Stimulated activated CD4-positive, alpha-beta T cell treated with anti-CD3 and anti-CD28 coated beads, Interleukin-4, amount 100 ng/mL, for 4 hours (primary cell): ENCODE results near the gene RFNG.

Experiments used
- DNase-seq, 2 experiments: peaks; one replicate each; pipeline ENCODE4 v3.0.0-alpha.2; 2020

The RFNG gene

DNA sequence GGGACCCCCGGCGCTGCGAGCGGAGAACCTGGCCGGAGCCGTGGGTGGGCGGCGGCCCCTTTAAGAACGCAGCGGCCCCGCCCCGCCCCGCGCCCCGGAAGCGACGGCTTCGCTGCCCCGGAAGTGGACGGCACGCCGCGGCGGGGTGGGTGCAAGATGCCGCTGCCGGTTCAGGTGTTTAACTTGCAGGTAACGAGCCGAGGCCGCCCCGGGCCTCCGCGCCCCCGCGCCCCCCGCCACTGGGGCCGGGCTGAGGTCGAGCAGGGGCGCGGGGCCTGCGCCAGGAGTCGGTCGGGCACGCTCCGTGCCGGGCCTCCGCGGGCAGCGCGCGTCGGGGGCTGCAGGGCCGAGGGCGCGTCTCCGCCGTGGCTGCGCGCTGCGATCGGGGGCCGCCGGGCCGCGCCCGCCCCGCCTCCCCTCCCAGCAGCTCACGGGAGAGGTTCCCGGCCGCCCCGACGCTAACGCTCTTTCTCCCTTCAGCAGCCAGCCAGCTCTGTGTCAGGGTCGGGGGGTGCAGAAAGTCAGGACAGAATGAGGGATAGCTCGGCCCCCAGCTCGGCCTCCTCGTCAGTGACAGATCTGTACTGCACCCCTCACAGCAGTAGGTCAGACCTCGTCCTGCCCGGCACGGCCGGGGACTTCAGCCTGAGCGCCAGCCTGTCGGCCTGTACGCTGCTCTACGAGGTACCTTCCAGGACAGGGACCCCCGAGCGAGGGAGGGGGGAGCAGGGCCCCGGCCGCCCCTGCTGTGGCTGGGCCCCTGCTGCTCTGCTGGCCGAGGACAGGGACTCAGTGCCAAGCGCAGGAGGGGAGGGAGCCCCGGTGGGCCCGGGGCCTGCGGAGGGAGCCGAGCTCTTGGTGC lies at the start of gene RFNG, which contains the start of gene GPS1:
Gene RFNG (minus strand): TSS at position 36 of the 862 bp plus-strand sequence. CDS start 45 bp downstream, outside the sequence.
Gene GPS1 (plus strand): TSS at position 123 of the 862 bp plus-strand sequence. CDS start 34 bp downstream, at position 157.
- DNase-seq, result peak; percentile 78 to 88

DNA sequence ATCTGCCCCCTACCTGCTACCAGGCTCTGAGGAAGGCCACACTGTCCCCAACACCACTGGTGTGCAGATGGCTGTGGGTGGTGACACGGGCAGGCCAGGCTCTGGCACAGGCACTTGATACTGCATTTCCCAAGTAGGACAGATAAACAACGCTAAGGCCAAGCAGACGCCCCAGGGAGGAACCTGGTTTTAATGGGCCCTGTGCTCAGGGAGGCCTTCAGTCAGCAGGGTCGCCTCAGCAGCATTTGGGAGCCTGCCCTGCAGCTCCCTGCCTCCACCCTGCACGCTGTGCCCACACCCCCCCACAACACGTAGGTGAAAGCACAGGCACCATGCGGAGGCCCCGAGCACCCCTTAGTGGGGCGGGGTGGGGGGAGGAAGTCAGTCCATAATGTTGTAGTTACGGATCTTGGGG lies 49.7 kb upstream of the RFNG start:
- DNase-seq, result peak in 1 of 2 experiments; percentile 2

- DNase-seq, result peak in 1 of 2 experiments; percentile 6
Observed at GRCh38 chr17:82100502-82101298, 49.1 kb upstream of the RFNG start.

- peak in 1 of 2 experiments; percentile 1 for DNase-seq
Observed at GRCh38 chr17:82098939-82099763, 47.5 kb upstream of the RFNG start.

DNA sequence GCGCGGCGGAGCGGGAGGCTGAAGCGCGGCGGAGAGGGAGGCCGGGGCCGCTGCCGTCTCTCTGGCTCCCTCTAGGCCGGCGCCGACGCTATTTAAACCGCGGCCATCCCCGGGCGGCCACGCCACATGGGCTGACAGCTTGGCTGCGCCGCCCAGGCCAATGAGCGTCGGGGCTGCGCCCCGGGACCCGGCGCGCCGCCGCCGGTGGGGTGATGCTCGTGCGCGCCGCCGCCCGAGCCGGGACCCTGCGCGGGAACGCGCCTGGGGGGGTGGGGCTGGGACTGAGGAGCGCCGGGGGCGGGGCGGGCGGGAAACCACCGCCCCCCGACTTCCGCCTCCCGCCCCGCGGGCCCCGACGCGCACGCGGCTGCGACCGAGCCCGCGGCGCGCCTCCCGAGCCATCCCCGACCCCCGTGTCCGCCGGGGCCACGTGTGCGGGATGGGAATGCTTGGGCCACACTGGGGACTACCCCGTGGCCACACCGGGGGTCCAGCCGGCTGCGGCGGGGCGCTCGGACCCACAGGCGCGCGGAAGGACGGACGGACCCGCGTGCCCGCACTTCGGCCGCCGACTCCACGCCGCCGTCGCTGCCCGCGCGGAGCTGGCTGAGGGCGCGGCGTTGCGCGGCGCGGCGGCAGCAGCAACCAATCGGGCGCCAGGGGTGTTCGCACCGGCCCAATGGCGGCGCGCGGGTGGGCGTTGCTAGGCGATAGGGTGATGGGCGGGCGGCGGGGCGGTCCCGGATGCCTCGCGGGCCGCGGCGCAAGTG lies 46.7 kb upstream of the RFNG start, which contains the start of gene FASN:
Gene FASN (minus strand): TSS at position 68 of the 770 bp plus-strand sequence. CDS start 1,791 bp downstream, outside the sequence.
- DNase-seq, result peak; percentile 90 to 95

DNA sequence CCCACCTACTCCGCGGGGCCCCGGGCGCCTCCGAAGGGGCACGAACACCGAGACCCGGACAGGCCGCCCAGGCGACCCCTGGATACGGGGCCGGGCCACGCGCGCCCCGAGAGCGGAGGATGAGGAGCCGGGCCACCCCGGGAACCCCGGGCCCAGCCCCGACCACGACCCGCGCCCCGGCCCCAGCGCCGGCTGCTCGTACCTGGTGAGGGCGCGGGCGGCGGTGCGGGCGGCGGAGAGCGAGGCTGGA lies 46.2 kb upstream of the RFNG start:
- peak in 1 of 2 experiments; percentile 66 for DNase-seq

DNA sequence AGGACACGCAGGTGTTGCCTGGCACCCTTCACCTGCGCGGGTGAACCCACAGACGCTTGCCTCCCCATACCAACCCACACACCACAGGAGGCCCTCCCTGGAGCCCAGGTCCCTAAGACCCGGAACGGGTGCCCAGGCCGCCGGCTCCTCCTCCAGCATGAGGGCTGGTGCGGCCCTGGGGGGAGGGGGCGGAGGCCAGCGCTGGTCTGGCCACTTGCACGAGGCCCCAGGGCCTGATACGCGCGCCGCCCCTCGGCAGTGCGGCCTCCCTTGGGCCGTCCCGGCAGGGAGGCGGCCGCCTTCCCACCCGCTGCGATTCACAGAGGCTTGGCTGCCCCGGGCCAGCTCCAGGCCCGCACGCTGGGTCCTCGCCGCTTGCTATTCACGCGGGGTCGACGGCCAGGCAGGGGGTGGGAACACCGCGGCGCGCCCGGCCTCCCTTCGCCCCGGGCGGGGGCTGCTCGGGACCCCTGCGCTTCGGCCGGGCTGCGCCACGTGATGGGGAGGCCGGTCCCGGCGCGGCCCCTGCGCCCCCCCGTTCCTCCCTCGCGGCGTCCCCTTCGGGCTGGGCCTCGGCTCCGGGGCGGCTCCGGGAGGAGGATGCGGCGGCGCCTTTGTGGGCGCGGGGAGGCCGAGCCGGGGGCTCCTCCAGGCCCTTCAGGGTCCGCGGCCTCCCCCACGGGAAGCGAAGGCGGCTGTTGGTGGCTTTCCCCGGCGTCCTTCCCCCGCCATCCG lies 45.7 kb upstream of the RFNG start:
- DNase-seq, result peak; percentile 15 to 51

- peak; percentile 1 to 5 for DNase-seq
Observed at GRCh38 chr17:82096709-82097183, 45.1 kb upstream of the RFNG start.

- peak in 1 of 2 experiments; percentile 3 for DNase-seq
Observed at GRCh38 chr17:82095777-82096708, 44.4 kb upstream of the RFNG start.

- DNase-seq, result no peak
Observed at GRCh38 chr17:82094931-82095776, 43.5 kb upstream of the RFNG start.

DNA sequence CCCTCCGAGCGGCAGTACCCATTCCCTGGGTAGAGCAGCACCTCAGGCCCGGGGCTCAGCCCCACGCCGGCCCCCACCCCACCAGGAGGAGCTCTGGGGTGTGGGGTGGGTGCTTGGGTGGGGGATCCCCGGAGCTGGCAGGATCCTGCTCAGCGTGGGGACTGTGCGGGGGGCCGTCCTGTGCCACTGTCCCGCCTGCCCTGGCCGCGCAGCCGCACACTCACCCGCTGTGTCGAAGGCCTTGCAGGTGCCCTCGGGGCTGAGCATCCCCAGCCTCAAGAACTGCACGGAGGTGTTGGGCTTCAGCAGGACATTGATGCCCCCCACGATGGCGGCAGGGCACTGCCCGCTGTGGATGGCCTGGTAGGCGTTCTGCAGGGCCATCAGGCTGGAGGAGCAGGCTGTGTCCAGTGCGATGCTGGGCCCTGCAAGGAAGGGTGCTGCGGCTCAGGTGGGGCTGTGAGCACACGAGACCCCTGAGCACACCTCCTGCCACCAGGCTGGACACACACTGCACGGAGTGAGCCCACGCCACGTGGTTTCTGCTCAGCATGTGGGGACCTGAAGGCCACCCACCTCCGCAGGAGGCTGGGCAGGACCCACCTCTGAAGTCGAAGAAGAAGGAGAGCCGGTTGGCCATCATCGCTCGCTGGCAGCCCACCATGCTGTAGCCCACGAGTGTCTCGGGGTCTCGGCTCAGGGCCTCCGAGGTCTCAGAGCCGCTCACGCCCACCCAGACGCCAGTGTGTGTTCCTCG lies 41.6 kb upstream of the RFNG start:
- DNase-seq, result no peak

DNA sequence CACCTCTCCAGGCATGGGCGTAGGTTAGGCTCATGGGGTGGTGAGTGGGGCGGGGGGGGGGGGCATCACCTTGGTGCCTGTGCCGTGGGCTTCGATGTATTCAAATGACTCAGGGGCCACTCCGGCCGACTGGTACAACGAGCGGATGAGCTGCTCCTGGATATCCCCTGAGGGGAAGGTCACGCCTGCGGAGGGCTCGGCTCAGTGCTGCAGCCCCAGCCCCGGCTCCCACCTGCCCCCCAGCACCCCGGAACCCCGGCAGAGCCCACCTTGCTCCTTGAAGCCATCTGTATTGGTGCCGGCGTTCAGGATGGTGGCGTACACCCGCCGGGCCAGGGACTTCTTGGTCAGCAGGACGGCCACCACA lies 41.0 kb upstream of the RFNG start:
- DNase-seq, result no peak

DNA sequence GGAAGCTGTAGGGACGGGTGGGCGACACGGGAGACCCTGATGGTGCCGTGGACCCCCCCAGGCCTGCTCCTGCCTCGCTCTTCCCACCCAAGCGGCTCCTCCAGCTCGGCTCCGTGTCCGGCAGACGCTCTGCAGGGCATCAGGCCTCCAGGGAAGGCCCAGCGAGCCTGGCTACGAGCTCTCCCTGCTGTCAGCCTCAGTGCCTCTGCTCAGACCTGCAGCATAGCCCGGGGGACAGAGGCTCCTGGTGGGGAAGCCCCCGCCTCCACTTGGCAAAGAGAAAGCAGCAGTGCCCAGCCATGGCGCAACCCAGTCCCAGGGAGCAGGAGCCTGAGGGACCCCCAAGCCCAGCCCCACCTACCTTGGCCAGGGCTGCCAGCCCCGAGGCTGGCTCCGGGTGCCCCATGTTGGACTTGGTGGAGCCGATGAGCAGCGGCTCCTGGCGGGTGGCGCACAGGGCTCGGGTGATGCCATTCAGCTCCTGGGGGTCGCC lies 40.5 kb upstream of the RFNG start:
- DNase-seq, result no peak

DNA sequence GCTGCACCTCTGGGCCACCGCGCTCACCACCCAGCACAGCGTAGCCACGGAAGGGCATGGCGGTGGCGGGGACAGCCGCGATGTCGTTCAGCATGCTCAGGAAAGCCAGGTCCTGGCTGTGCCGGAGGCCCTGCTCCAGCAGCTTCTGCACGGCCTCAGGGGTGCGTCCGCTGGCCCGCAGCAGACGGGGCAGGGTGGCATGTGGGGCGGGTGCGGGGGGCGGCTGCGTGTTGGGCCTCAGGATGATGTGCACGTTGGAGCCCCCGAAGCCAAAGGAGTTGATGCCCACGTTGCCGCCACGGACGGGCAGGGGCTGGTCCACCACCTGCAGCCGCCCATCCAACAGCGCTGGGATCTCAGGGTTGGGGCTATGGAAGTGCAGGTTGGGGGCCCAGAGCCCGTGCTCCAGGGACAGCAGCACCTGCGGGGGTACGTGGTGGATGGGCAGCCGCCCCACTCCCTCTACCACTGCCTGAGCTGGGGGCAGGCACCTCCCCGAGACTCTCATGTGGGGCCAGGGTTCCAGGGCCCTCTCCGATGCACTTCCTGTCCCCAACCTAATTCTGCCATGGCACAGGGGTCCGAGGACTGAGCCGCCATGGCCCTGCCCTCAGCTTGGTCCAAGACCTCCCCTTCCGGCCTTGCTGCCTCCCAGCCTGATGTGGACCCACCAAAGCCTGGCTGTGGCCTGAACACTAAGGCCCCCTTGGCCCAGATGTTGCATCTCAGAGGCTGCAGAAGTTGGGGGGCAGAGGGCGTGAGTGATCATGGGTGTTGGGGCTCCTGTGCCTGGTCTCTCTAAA lies 39.9 kb upstream of the RFNG start:
- no peak for DNase-seq

- no peak for DNase-seq
Observed at GRCh38 chr17:82090549-82091263, 39.1 kb upstream of the RFNG start.

- no peak for DNase-seq
Observed at GRCh38 chr17:82089723-82090548, 38.3 kb upstream of the RFNG start.
